CD4-positive, alpha-beta T cell treated with Interleukin-15 for 1 hour (primary cell): ENCODE measurements around the gene G3BP2.
"Not testable (repeated sequence)": the region's sequence is repeated elsewhere in the genome, so short reads cannot be mapped to it uniquely, and the experiment has no call there.

Experiments
- DNase-seq: peaks from one replicate; pipeline ENCODE4 v3.0.0-alpha.2; 2020

G3BP2 gene

DNA sequence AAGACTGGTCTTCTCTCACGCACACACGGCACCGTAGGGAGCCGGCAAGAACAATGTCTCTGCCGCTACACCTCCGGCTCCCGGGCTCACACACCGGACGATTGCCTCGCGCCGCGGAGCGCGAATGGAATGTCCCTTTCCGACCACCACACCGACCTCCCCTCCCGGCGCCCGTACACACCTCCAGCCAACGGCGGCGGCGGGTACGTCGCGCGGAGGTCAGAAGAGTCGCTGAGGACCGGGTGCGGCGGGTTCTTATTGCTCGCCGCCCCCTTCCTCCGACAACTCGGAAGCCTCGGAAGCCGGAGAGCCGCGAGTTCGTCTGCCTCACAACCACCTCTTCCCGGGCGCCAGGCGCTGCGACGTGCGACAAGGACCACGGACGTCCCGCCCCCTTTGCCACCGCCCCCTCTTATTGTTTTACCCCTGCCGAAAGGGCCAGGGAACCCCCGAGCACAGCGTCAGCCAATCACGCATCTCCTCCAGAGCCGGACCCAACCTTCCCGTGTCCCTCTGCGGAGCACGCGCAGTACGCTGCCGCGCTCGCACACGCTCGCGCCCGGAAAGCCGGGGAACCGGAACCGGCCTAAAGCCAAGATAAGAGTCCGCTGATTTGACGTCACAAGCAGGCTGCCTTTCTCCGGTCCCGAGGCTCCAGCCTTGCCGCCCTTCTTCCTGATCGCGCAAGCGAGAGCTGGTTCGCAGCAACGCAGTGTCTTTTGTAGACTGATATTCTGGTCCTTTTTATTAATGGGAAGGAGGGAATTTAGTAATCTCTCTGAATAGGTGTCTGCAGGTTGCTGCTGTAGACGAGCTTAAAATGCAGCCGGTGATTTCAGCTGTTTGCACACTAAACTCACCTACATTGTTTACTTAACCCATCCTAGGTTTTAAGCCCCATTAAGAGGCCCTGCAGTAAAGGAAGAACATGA is at the start of gene G3BP2:
Gene G3BP2, minus strand, starts transcription at position 385 of the 932 bp plus-strand sequence. CDS start 11,386 bp downstream, outside the sequence.
- peak; percentile 99 for DNase-seq

DNA sequence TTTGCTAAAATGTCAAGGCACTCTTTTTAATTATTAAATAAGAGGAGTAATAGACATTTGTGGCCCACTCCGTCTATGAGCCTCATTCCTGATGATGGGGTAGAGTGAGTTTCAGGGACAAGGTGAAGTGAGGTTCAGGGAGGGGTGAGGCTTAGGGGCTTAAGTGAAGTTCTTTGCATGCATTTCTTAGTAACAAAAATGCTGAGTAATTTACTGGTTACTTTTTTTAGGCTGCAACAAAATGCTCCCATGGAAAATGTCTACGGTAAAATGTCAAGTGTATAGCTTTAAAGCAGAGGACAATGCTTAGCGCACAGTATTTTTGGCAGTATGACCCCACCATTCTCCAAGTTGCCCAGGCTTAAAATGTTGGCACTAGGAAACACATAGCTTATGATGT is 49.2 kb upstream of the G3BP2 start:
- no peak for DNase-seq

- DNase-seq = no peak
These were observed 45.3 kb upstream of the G3BP2 start for GRCh38 chr4:75718529-75718928.

DNA sequence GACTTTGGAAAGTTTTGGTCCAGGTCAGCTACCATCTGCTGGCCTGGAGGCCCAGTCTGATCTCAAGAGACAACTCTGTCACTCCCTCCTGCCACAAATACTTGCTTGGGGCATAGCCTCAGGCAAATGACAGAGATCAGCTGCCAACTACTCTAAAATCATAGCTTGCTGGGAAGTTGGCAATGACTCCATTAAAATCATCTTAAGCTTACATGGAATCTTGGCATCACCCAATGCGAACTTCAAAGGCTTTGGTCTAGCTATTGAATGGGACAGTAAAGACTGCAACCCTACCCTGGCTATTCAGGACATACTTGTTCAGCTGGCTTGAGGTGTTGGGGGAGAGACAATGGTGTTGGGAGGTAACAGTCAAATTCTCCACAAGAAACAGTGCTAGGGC is 44.2 kb upstream of the G3BP2 start:
- no peak for DNase-seq

GRCh38 chr4:75716054-75716453 is 42.8 kb upstream of the G3BP2 start:
- DNase-seq = not testable (repeated sequence)

GRCh38 chr4:75715105-75715799 is 42.0 kb upstream of the G3BP2 start:
- DNase-seq = no peak

DNA sequence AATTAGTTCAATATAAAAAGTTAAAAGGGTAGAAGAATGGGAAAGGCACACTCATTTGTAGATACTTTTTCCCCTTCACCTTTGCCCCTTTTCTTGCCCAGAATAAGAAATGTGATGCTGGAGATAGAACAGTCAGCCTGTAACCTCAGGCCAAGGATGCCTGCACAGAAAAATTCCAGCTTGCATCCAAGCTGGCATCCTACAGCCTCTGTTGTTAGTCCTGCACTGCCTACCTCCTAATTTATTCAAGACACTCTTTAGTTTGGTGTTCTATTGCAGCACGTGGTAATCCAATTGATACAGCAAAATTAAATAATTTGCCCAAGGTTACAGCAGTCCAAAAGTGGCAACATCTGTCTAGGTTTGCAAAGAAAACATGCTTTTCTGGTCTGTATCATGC is 41.5 kb upstream of the G3BP2 start:
- no peak for DNase-seq

DNA sequence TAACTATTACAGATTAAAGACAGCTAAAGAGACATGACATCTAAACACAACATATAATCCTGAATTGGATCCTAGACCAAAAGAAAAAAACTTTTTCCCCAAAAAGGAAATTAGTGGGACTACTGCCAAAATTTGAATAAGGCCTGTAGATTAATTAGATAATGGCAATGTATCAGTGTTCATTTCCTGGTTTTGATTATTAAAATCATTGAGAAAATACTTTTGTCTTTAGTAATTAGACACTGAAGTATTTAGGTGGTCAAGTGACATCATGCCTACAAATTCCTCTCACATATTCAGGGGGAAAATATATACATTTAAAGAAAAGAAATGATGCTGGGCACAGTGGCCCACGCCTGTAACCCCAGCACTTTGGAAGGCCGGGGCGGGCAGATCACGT is 40.8 kb upstream of the G3BP2 start:
- no peak for DNase-seq

- no peak for DNase-seq
These were observed 37.0 kb upstream of the G3BP2 start for GRCh38 chr4:75710246-75710645.

- peak; percentile 45 for DNase-seq
These were observed 35.0 kb upstream of the G3BP2 start for GRCh38 chr4:75708218-75708691.

- no peak for DNase-seq
These were observed 32.2 kb upstream of the G3BP2 start for GRCh38 chr4:75705198-75705977.

- DNase-seq = no peak
These were observed 29.8 kb upstream of the G3BP2 start for GRCh38 chr4:75702919-75703411.

DNA sequence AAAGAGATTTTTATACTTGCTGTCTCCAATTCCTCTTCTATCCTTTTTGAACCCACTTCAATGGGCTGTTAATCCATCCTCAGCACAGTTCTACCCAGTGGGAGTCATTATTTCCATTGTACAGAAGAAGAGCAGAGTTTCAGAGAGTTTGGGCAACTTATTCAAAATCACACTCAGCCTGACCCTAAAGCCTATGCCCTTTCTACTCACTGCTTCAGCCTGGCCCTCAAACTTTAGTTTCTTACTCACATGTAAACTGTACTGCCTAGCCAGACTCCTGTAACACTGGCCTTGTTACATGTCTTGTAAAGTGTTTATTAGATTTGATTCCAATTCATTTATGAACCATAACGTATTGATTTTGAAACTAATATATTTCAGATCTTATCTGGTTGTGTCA is 26.1 kb upstream of the G3BP2 start:
- no peak for DNase-seq

- no peak for DNase-seq
These were observed 25.7 kb upstream of the G3BP2 start for GRCh38 chr4:75698963-75699228.

DNA sequence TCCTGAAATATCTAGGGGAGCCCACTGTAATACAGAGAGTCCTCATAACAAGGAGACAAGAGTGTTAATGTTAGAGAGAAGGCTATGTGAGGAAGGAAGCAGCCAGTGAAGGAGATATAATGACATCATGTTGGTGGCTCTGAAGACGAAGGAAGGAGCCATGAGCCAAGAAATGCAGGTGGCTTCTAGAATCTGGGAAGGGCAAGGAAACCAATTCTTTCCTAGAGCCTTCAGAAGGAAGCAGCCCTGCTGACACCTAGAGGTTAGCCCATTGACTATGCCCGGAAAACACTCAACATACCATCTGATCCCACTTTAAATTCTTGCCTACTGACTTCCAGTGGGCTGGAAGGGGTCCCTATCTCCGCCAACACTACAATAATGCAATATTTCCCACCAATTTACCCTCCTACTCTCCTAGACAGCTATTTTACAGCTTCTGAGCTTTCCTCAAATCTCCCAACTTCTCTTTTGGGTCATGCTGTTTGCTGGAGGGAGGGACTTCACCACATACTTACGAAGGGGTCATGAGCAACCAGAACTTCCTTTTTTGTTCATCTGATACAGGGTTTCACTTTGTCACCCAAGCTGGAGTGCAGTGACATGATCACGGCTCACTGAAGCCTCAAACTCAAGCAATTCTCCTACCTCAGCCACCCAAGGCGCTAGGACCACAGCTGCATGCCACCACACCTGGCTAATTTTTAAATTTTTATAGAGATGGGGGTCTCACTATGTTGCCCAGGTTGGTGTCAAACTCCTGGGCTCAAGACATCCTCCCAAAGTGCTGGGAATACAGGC is 25.2 kb upstream of the G3BP2 start:
- peak; percentile 57 for DNase-seq

- DNase-seq = no peak
These were observed 23.4 kb upstream of the G3BP2 start for GRCh38 chr4:75696581-75696980.

DNA sequence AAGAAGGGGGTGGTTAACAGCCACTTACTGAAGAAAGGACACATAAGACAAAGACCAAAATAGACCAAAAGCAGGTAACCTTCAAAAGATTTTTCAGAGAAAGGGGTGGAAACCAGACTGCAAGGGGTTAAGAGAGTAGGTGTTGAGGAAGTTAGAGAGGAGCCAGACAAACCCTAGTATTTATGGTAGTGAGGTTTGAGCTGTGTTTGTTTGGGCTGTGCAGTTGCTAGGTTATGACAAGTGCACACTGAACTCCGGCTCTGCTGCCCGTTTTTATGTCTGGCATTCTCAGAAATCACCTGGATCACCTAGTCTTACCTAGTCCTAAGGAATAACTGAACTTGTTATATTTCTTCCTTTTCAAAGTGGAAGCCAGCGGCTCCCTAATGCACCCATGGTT is 22.9 kb upstream of the G3BP2 start:
- peak; percentile 61 for DNase-seq

DNA sequence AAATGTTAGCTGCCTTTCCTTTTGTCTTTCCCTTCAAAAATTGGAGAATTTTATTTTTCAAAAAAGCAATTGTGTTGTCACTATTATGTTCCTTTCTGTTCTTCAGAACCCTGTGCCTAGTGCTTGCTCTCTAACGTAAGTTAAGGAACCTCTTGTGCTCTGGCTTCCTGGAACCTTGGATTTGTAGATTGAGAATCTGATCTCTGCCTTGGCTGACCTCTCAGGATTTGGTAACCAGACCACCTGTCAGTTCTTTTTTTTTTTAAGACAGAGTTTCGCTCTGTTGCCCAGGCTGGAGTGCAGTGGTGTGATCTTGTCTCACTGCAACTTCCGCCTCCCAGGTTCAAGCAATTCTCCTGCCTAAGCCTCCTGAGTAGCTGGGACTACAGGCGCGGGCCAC is 18.9 kb upstream of the G3BP2 start:
- DNase-seq = not testable (repeated sequence)

- not testable (repeated sequence) for DNase-seq
These were observed 13.9 kb upstream of the G3BP2 start for GRCh38 chr4:75687125-75687524.

- DNase-seq = peak; percentile 37
These were observed 13.1 kb upstream of the G3BP2 start for GRCh38 chr4:75686346-75686745.

- no peak for DNase-seq
These were observed 12.5 kb upstream of the G3BP2 start for GRCh38 chr4:75685546-75686189.
